Measurements from ENCODE around the gene GPR132. TPM values are rescaled to one million over a fixed set of nuclear protein-coding genes. Genes with fewer than 3 reads are reported as not detected.

Gene GPR132
- total and polyA plus RNA-seq, 2 experiments from 2014 or later, result 0.14 TPM; not detected in 1

- Mint-ChIP-seq H3K27me3 (ENCODE audit: insufficient read depth, low read depth, poor library complexity) (peaks cover 44% of the 10 kb centered on the region), H3K4me3 (no peak overlapping the region), H3K27ac (no peak overlapping the region), H3K9me3 (no peaks in the 10 kb centered on the region), H3K4me1 (peaks cover 2% of the 10 kb centered on the region; the same call in 1 of the 3 replicates), H3K36me3 (ENCODE audit: low read depth) (no peaks in the 10 kb centered on the region)
- no peaks in the 10 kb centered on the region for H4K20me1 ChIP-seq (replicated peaks; ENCODE audit: insufficient read depth)
- no peaks in the 10 kb centered on the region for H3K79me2 ChIP-seq (replicated peaks; ENCODE audit: insufficient read depth)
- H3K4me1 ChIP-seq (ENCODE audit: insufficient read depth), result no peaks in the 10 kb centered on the region; the same call in 1 of the 2 replicates
- DNase-seq (ENCODE audit: low spot score) (no peak), ATAC-seq (no peak)
- no peak overlapping the region for H3K27ac ChIP-seq (ENCODE audit: low read depth)
- no peak overlapping the region for H3K4me3 ChIP-seq
- no peak overlapping the region for H3K4me2 ChIP-seq
- no peaks in the 10 kb centered on the region for H3K36me3 ChIP-seq (ENCODE audit: insufficient read depth)
- no peaks in the 10 kb centered on the region for H3K9me2 ChIP-seq (ENCODE audit: insufficient read depth)
- H3K27me3 ChIP-seq (ENCODE audit: insufficient read depth), result peaks cover 61% of the 10 kb centered on the region
- no peak overlapping the region for H2AFZ ChIP-seq
- 0 out of 2 replicates have a peak, but pooled peaks cover 5% of the 10 kb centered on the region for H3F3A ChIP-seq (replicated peaks; ENCODE audit: low read depth)
- no peak for TF ChIP-seq REST (IDR thresholded peaks at IDR 0.05; ENCODE audit: unreplicated experiment)
- TF ChIP-seq STAT1 (IDR thresholded peaks at IDR 0.05; ENCODE audit: unreplicated experiment), result no peak
- no peak for TF ChIP-seq EZH2 (IDR thresholded peaks at IDR 0.05; ENCODE audit: low read depth, unreplicated experiment)
- TF ChIP-seq ZNF462 (CRISPR knock-in tag; IDR thresholded peaks at IDR 0.05), result no peak
- TF ChIP-seq CREB1 (CRISPR knock-in tag; IDR thresholded peaks at IDR 0.05; ENCODE audit: low read depth), result no peak
- no peak for TF ChIP-seq EZH2phosphoT487 (IDR thresholded peaks at IDR 0.05; ENCODE audit: unreplicated experiment)
- no peak for TF ChIP-seq JUNB (IDR thresholded peaks at IDR 0.05; ENCODE audit: unreplicated experiment)
- TF ChIP-seq ZNF331 (CRISPR knock-in tag; IDR thresholded peaks at IDR 0.05; ENCODE audit: low read depth), result no peak
- TF ChIP-seq ETS1 (IDR thresholded peaks at IDR 0.05), result no peak
- TF ChIP-seq POLR2AphosphoS5 (IDR thresholded peaks at IDR 0.05; ENCODE audit: low read depth), result no peak
- no peak for TF ChIP-seq NANOG (IDR thresholded peaks at IDR 0.05; ENCODE audit: borderline replicate concordance)
- TF ChIP-seq CTCF (conservative IDR thresholded peaks at IDR 0.05; ENCODE audit: low read depth in 2 of 2), result no peak
- no peak for TF ChIP-seq ZNF114 (CRISPR knock-in tag; IDR thresholded peaks at IDR 0.05)
Measured at GRCh38 chr14:105091054-105091516, 25.9 kb upstream of the GPR132 start.
